Tibial nerve (tissue), 4 donors: ENCODE data around the gene DIPK2A.

Experiments used
- CTCF ChIP-seq, 5 experiments: fragments of 200-600 bp in 3 of 5; fragments of 450-650 bp in 2 of 5; sonication (generic) in 3 of 5; IDR thresholded peaks; one replicate each; pipeline ENCODE4 v1.5.1; 2016 to 2019; ENCODE audit warnings: antibody characterized with exemption in 5 of 5, mild to moderate bottlenecking in 3 of 5, moderate library complexity in 2 of 5
- EP300 ChIP-seq, 2 donors: sonication (generic); formaldehyde crosslinking; IDR thresholded peaks; one replicate each; pipeline ENCODE4 v1.6.1; 2017; ENCODE audit warnings: antibody characterized with exemption in 2 of 2, mild to moderate bottlenecking in 1 of 2

GRCh38 chr3:143971359-143972154 lies at the start of gene DIPK2A:
- TF ChIP-seq CTCF (IDR thresholded peaks at IDR 0.05) = peak in 1 of 5 experiments; percentile 10
- peak; percentile 42 to 97 for TF ChIP-seq EP300 (IDR thresholded peaks at IDR 0.05)
